ENCODE data around the gene TLX2.

- no peak for TF ChIP-seq CTCF (IDR thresholded peaks at IDR 0.05)
- TF ChIP-seq POLR2A (IDR thresholded peaks at IDR 0.05): no peak
- TF ChIP-seq EP300 (IDR thresholded peaks at IDR 0.05): no peak
Observed at GRCh38 chr2:74499267-74499939, 14.8 kb upstream of the TLX2 start, which contains the start of gene LBX2.

All from sigmoid colon (tissue), 4 donors.